ENCODE measurements around the gene ANAPC13. TPM values are rescaled to one million over a fixed set of nuclear protein-coding genes. Genes with fewer than 3 reads are reported as not detected.

Gene ANAPC13
- total and polyA plus RNA-seq, 10 of the 15 experiments (the other 5 are each of a cell fraction or from before 2014, with no cell fraction given), result 34.9 to 139 (median 83.0) TPM

DNA sequence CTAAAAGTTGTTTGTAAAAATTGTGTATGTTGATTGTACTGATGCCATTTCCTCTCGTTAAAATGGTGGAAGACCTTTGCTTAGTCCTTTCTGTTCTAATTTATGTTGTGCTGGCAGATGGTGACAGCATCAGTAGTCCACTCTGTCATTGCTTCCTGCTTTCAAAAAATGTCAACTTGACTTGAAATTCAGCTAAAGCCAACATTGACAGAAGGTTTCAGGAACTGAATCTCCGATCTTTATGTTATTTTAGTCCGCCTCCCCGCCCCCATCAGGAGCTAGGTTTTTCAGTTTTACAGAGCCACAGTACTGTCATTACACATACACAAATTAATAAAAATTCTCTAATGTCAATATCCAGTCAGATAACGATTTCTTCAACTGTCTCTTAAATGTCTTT lies 1.6 kb upstream of the ANAPC13 start (continued):
- TF ChIP-seq CHD2 (IDR thresholded peaks at IDR 0.05; ENCODE audit: borderline replicate concordance, low read depth, low read length), result peak; percentile 35; the same call in 1 of the 2 replicates
- TF ChIP-seq POLR2A (IDR thresholded peaks at IDR 0.05; ENCODE audit: low read depth, low read length), result no peak
- TF ChIP-seq CHD4 (IDR thresholded peaks at IDR 0.05), result no peak
- peak in 1 of 2 experiments; percentile 52; a peak in 1 of 4 replicates for TF ChIP-seq ETV6 (conservative IDR thresholded peaks at IDR 0.05 in 1 of 2, IDR thresholded peaks at IDR 0.05 in 1 of 2; ENCODE audit: borderline replicate concordance in 1 of 2, low read depth in 1 of 2)
- no peak for TF ChIP-seq POLR2AphosphoS2 (IDR thresholded peaks at IDR 0.05; ENCODE audit: low read depth, low read length)
- no peak for TF ChIP-seq CBFB (IDR thresholded peaks at IDR 0.05; ENCODE audit: low read depth)
- no peak for TF ChIP-seq EZH2 (IDR thresholded peaks at IDR 0.05; ENCODE audit: borderline replicate concordance, control insufficient read depth, low read depth, low read length)
- no peak for TF ChIP-seq BMI1 (IDR thresholded peaks at IDR 0.05; ENCODE audit: borderline replicate concordance)
- no peak for TF ChIP-seq RELA (IDR thresholded peaks at IDR 0.05; ENCODE audit: borderline replicate concordance, partially characterized antibody)
- TF ChIP-seq, protein P1, sequence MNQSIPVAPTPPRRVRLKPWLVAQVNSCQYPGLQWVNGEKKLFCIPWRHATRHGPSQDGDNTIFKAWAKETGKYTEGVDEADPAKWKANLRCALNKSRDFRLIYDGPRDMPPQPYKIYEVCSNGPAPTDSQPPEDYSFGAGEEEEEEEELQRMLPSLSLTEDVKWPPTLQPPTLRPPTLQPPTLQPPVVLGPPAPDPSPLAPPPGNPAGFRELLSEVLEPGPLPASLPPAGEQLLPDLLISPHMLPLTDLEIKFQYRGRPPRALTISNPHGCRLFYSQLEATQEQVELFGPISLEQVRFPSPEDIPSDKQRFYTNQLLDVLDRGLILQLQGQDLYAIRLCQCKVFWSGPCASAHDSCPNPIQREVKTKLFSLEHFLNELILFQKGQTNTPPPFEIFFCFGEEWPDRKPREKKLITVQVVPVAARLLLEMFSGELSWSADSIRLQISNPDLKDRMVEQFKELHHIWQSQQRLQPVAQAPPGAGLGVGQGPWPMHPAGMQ (IDR thresholded peaks at IDR 0.05; ENCODE audit: borderline replicate concordance), result no peak
- no peak for TF ChIP-seq MYB (IDR thresholded peaks at IDR 0.05; ENCODE audit: borderline replicate concordance, low read depth, low read length)
- TF ChIP-seq, protein P2, sequence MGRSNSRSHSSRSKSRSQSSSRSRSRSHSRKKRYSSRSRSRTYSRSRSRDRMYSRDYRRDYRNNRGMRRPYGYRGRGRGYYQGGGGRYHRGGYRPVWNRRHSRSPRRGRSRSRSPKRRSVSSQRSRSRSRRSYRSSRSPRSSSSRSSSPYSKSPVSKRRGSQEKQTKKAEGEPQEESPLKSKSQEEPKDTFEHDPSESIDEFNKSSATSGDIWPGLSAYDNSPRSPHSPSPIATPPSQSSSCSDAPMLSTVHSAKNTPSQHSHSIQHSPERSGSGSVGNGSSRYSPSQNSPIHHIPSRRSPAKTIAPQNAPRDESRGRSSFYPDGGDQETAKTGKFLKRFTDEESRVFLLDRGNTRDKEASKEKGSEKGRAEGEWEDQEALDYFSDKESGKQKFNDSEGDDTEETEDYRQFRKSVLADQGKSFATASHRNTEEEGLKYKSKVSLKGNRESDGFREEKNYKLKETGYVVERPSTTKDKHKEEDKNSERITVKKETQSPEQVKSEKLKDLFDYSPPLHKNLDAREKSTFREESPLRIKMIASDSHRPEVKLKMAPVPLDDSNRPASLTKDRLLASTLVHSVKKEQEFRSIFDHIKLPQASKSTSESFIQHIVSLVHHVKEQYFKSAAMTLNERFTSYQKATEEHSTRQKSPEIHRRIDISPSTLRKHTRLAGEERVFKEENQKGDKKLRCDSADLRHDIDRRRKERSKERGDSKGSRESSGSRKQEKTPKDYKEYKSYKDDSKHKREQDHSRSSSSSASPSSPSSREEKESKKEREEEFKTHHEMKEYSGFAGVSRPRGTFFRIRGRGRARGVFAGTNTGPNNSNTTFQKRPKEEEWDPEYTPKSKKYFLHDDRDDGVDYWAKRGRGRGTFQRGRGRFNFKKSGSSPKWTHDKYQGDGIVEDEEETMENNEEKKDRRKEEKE (IDR thresholded peaks at IDR 0.05), result no peak
- TF ChIP-seq PML (IDR thresholded peaks at IDR 0.05; ENCODE audit: low read length), result no peak
- TF ChIP-seq ZNF274 (IDR thresholded peaks at IDR 0.05; ENCODE audit: insufficient read depth, insufficient read length), result no peak
- TF ChIP-seq SMARCA5 (IDR thresholded peaks at IDR 0.05), result no peak
- no peak for TF ChIP-seq HDAC2 (IDR thresholded peaks at IDR 0.05)
- TF ChIP-seq, protein P3, sequence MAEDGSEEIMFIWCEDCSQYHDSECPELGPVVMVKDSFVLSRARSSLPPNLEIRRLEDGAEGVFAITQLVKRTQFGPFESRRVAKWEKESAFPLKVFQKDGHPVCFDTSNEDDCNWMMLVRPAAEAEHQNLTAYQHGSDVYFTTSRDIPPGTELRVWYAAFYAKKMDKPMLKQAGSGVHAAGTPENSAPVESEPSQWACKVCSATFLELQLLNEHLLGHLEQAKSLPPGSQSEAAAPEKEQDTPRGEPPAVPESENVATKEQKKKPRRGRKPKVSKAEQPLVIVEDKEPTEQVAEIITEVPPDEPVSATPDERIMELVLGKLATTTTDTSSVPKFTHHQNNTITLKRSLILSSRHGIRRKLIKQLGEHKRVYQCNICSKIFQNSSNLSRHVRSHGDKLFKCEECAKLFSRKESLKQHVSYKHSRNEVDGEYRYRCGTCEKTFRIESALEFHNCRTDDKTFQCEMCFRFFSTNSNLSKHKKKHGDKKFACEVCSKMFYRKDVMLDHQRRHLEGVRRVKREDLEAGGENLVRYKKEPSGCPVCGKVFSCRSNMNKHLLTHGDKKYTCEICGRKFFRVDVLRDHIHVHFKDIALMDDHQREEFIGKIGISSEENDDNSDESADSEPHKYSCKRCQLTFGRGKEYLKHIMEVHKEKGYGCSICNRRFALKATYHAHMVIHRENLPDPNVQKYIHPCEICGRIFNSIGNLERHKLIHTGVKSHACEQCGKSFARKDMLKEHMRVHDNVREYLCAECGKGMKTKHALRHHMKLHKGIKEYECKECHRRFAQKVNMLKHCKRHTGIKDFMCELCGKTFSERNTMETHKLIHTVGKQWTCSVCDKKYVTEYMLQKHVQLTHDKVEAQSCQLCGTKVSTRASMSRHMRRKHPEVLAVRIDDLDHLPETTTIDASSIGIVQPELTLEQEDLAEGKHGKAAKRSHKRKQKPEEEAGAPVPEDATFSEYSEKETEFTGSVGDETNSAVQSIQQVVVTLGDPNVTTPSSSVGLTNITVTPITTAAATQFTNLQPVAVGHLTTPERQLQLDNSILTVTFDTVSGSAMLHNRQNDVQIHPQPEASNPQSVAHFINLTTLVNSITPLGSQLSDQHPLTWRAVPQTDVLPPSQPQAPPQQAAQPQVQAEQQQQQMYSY (CRISPR knock-in tag; IDR thresholded peaks at IDR 0.05), result no peak
- TF ChIP-seq, protein P4, sequence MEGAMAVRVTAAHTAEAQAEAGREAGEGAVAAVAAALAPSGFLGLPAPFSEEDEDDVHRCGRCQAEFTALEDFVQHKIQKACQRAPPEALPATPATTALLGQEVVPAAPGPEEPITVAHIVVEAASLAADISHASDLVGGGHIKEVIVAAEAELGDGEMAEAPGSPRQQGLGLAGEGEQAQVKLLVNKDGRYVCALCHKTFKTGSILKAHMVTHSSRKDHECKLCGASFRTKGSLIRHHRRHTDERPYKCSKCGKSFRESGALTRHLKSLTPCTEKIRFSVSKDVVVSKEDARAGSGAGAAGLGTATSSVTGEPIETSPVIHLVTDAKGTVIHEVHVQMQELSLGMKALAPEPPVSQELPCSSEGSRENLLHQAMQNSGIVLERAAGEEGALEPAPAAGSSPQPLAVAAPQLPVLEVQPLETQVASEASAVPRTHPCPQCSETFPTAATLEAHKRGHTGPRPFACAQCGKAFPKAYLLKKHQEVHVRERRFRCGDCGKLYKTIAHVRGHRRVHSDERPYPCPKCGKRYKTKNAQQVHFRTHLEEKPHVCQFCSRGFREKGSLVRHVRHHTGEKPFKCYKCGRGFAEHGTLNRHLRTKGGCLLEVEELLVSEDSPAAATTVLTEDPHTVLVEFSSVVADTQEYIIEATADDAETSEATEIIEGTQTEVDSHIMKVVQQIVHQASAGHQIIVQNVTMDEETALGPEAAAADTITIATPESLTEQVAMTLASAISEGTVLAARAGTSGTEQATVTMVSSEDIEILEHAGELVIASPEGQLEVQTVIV (IDR thresholded peaks at IDR 0.05; ENCODE audit: borderline replicate concordance, partially characterized antibody), result no peak
- TF ChIP-seq CHD1 (IDR thresholded peaks at IDR 0.05; ENCODE audit: low read depth, low read length), result no peak
- TF ChIP-seq SRF (IDR thresholded peaks at IDR 0.05; ENCODE audit: low read depth in 2 of 2, low read length in 2 of 2), result 0 out of 4 replicates have a peak, but pooled peaks of 1 of the 2 experiments have one; percentile 4
- no peak for TF ChIP-seq RFX5 (IDR thresholded peaks at IDR 0.05; ENCODE audit: low read depth, low read length)
- TF ChIP-seq MTA2 (IDR thresholded peaks at IDR 0.05; ENCODE audit: low read depth), result no peak
